Smooth muscle cell (in vitro differentiated cells): ENCODE data around the gene SPC24. TPM values are rescaled to one million over a fixed set of nuclear protein-coding genes. Genes with fewer than 3 reads are reported as not detected.

Experiments
- DNase-seq: peaks from one replicate; lab custom pipeline; 2025; ENCODE audit not compliant: unreplicated experiment; lab: John Stamatoyannopoulos, UW
- H2AFZ ChIP-seq: fragments of 200-600 bp; sonication (generic); 2 replicates; pipeline ENCODE4 v1.6.0; 2016; ENCODE audit warnings: antibody characterized with exemption, low read depth, mild to moderate bottlenecking
- H3F3A ChIP-seq: fragments of 200-600 bp; sonication (generic); 2 replicates; pipeline ENCODE4 v1.6.0; 2017; ENCODE audit warnings: antibody characterized with exemption, low read depth
- H3K27ac ChIP-seq: fragments of 200-600 bp; sonication (generic); 2 replicates; pipeline ENCODE4 v1.5.1; 2016; ENCODE audit warnings: low read depth, mild to moderate bottlenecking
- H3K27me3 ChIP-seq: fragments of 200-600 bp; sonication (generic); 2 replicates; pipeline ENCODE4 v1.6.1; 2016; ENCODE audit warnings: low read depth, mild to moderate bottlenecking
- H3K36me3 ChIP-seq: fragments of 200-600 bp; sonication (generic); 2 replicates; pipeline ENCODE4 v1.5.1; 2016; ENCODE audit warnings: low read depth
- H3K4me1 ChIP-seq: fragments of 200-600 bp; sonication (generic); 2 replicates; pipeline ENCODE4 v1.5.1; 2016; ENCODE audit warnings: low read depth
- H3K4me2 ChIP-seq: fragments of 200-600 bp; sonication (generic); 2 replicates; pipeline ENCODE4 v1.6.0; 2016; ENCODE audit warnings: mild to moderate bottlenecking
- H3K4me3 ChIP-seq: fragments of 200-600 bp; sonication (generic); 2 replicates; pipeline ENCODE4 v1.5.1; 2016; ENCODE audit warnings: mild to moderate bottlenecking
- H3K79me2 ChIP-seq: fragments of 200-600 bp; sonication (generic); 2 replicates; pipeline ENCODE4 v1.6.0; 2016; ENCODE audit warnings: low read depth, mild to moderate bottlenecking
- H3K9ac ChIP-seq: fragments of 200-600 bp; sonication (generic); 2 replicates; pipeline ENCODE4 v1.6.0; 2016; ENCODE audit warnings: low read depth
- H3K9me3 ChIP-seq: fragments of 200-600 bp; sonication (generic); replicated peaks from 2 replicates; pipeline ENCODE4 v1.5.1; 2016; ENCODE audit warnings: low read depth
- H4K20me1 ChIP-seq: fragments of 200-600 bp; sonication (generic); 2 replicates; pipeline ENCODE4 v1.6.0; 2016; ENCODE audit warnings: low read depth
- CTCF ChIP-seq: fragments of 200-600 bp; sonication (generic); IDR thresholded peaks from 2 replicates; pipeline ENCODE4 v1.5.1; 2017; ENCODE audit warnings: borderline replicate concordance, mild to moderate bottlenecking, antibody characterized with exemption; ENCODE audit not compliant: insufficient read depth, poor library complexity, severe bottlenecking
- WGBS: methylation state at CpG from one replicate; pipeline ENCODE4 v1.1.7; 2016; ENCODE audit warnings: low lambda C conversion rate; 5-methylcytosine and 5-hydroxymethylcytosine counted together
- polyA plus RNA-seq: library from polyadenylated mRNA; unstranded; fragments of >200 nt; fragmentation: Nextera tagmentation; extraction: Ambion mirVana; gene quantifications from 2 replicates; pipeline ENCODE4 v1.2.1, GENCODE V29; 2016
- total RNA-seq: library from RNA; depleted of rRNA; stranded (reverse); fragments of >200 nt; gene quantifications from 2 replicates; pipeline ENCODE4 v1.2.3, GENCODE V29; 2014

SPC24 gene
- total and polyA plus RNA-seq, 2 experiments from 2014 or later: 7.6 to 9.7 TPM

DNA sequence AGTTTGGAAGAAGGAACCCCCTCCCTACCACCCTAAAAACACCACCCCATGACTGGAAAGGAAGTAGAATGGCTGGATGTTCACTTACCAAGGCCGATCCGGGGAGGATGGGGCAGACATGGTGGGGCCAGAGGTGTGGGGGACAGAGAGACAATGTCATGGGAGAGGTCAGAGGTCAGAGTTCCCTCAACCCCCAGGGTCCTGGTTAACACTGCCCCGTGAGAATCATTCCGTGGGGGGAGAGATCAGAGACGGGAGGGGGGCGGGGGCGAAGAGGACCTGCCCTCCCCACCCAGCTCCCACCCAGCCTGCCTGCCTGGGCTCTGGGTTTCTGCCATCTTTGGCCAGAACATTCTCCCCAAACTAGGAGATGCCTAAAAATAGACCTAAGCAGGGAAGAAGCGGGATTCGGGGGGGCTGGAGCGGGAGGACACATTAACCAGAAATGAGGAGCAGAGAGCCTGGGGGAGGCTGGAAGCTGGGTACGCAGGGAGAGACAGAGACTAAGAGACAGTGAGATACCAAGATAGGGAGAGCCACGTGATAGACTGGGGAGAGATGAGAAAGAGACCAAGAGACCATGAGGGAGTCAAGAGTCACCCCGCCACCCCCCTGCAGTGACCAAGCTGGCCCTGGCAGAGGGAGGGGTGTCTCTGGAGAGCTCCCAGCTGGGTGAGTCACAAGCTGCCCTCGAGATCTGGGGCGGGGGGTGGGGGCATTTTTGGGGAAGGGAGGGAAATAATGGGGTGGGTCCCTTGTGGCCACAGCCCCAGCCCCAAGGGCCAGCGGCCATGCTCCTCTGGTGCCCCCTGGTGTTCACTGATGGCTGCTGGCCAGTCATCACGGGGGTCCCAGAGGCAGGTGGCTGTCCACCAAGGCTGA is 47.9 kb upstream of the SPC24 start:
- TF ChIP-seq CTCF: peak; percentile 94
- Histone ChIP-seq H3K27me3 (no peaks in the 10 kb centered on the region), H3F3A (no peaks in the 10 kb centered on the region), H3K4me2 (peak overlapping the region; percentile 65), H3K36me3 (no peaks in the 10 kb centered on the region), H3K9me3 (no peaks in the 10 kb centered on the region), H3K27ac (peak overlapping the region; percentile 31), H2AFZ (no peak overlapping the region), H3K79me2 (no peaks in the 10 kb centered on the region), H3K4me3 (no peak overlapping the region), H3K4me1 (no peaks in the 10 kb centered on the region), H3K9ac (no peak overlapping the region), H4K20me1 (no peaks in the 10 kb centered on the region)
- whole genome bisulfite sequencing: 38% methylated on average over 14 of the region's 17 CpGs
- DNase-seq: peak; percentile 73

DNA sequence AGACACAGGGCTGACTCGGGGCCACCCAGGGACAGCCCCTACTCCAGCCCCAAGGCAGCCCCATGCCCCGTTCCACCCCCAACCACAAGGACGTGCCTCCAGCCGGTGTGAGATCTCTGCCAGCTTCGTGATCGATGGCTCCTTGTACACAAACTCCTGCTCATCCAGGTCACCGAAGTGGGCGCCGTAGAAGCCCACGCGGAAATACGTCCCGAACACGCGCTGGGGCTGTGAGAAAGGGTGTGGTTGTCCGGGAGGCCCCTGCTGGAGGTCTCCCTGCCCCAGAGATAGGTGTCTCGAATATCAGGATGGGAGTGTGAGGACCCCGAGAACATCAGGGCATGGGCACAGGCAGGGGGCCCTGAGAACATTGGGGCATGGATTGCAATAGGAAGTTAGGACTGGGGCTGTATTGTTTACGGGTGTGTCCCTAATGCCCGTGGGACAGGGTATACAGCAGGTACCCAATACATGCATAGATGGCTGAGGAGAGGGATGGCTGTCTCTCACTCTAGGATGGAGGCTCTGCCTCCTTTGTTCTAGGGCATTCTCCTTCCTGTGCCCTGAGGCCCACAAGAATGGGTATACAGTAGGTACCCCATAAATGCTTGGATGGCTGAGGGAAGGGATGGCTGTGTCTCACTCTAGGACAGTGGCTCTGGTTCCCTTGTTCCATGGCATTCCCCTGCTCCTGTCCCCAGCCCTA is 47.1 kb upstream of the SPC24 start:
- H3K9ac ChIP-seq: no peak overlapping the region
- H2AFZ ChIP-seq: no peak overlapping the region
- no peak overlapping the region for H3K27ac ChIP-seq

GRCh38 chr19:11201791-11202190 is 46.2 kb upstream of the SPC24 start:
- Histone ChIP-seq H3K79me2 (peaks cover 5% of the 10 kb centered on the region), H3K4me1 (no peaks in the 10 kb centered on the region), H3K9me3 (no peaks in the 10 kb centered on the region), H3K27me3 (no peaks in the 10 kb centered on the region), H2AFZ (no peak overlapping the region), H3K36me3 (no peaks in the 10 kb centered on the region), H4K20me1 (no peaks in the 10 kb centered on the region), H3F3A (peaks cover 4% of the 10 kb centered on the region), H3K9ac (no peak overlapping the region), H3K4me2 (no peak overlapping the region), H3K27ac (no peak overlapping the region), H3K4me3 (no peak overlapping the region)
- WGBS: 97% methylated on average over 21 of the region's 24 CpGs
- DNase-seq: no peak
- no peak for TF ChIP-seq CTCF

More for the DNA sequence above, 47.1 kb upstream of the SPC24 start:
- 95% methylated on average over 20 of the region's 20 CpGs for WGBS
- H3K4me1 ChIP-seq: no peaks in the 10 kb centered on the region
- H3K79me2 ChIP-seq: no peaks in the 10 kb centered on the region
- H3K36me3 ChIP-seq: no peaks in the 10 kb centered on the region
- no peak for DNase-seq
- no peak overlapping the region for H3K4me3 ChIP-seq
- no peaks in the 10 kb centered on the region for H4K20me1 ChIP-seq
- H3K4me2 ChIP-seq: no peak overlapping the region
- TF ChIP-seq CTCF: no peak
- peaks cover 4% of the 10 kb centered on the region for H3F3A ChIP-seq
- H3K27me3 ChIP-seq: no peaks in the 10 kb centered on the region
- no peaks in the 10 kb centered on the region for H3K9me3 ChIP-seq
